ENCODE data around the gene TCOF1.
A peak's percentile ranks its signal among the peaks of the same experiment; 100 is the strongest.
"Not testable (repeated sequence)": the region's sequence is repeated elsewhere in the genome, so short reads cannot be mapped to it uniquely, and the experiment has no call there.

TCOF1 gene

GRCh38 chr5:150412319-150413175 is 55.0 kb downstream of the TCOF1 start, which contains the start of gene CD74:
Gene CD74 (minus strand): TSS chr5:150412910. CDS start chr5:150412749, 161 bp downstream.
- Histone ChIP-seq H3K27me3 (ENCODE audit: control insufficient read depth, insufficient read depth, low read length) (no peaks in the 10 kb centered on the region), H3K9ac (ENCODE audit: low read depth, low read length) (no peak within 1 kb of the TSS), H3K4me1 (ENCODE audit: control insufficient read depth, insufficient read depth, low read length) (peaks cover 19% of the 10 kb centered on the region), H3K9me3 (ENCODE audit: control insufficient read depth, insufficient read depth, low read length) (no peaks in the 10 kb centered on the region), H3K4me3 (ENCODE audit: low read depth, low read length) (peak within 1 kb of the TSS; percentile 61), H3K36me3 (ENCODE audit: control insufficient read depth, insufficient read depth, low read length) (no peaks in the 10 kb centered on the region)

GRCh38 chr5:150413176-150413901 is 55.8 kb downstream of the TCOF1 start:
- Histone ChIP-seq H3K36me3 (ENCODE audit: control insufficient read depth, insufficient read depth, low read length) (no peaks in the 10 kb centered on the region), H3K9ac (ENCODE audit: low read depth, low read length) (no peak overlapping the region)

GRCh38 chr5:150413902-150414790 is 56.6 kb downstream of the TCOF1 start:
- H3K36me3 ChIP-seq (ENCODE audit: control insufficient read depth, insufficient read depth, low read length); H3K27me3 ChIP-seq (ENCODE audit: control insufficient read depth, insufficient read depth, low read length); H3K9ac ChIP-seq (ENCODE audit: low read depth, low read length); H3K4me3 ChIP-seq (ENCODE audit: low read depth, low read length); H3K9me3 ChIP-seq (ENCODE audit: control insufficient read depth, insufficient read depth, low read length): not testable (repeated sequence)
- peaks cover 14% of the 10 kb centered on the region for H3K4me1 ChIP-seq (ENCODE audit: control insufficient read depth, insufficient read depth, low read length)

More at GRCh38 chr5:150413176-150413901, 55.8 kb downstream of the TCOF1 start:
- Histone ChIP-seq H3K9me3 (ENCODE audit: control insufficient read depth, insufficient read depth, low read length) (no peaks in the 10 kb centered on the region), H3K4me1 (ENCODE audit: control insufficient read depth, insufficient read depth, low read length) (peaks cover 15% of the 10 kb centered on the region), H3K4me3 (ENCODE audit: low read depth, low read length) (peak overlapping the region; percentile 61), H3K27me3 (ENCODE audit: control insufficient read depth, insufficient read depth, low read length) (no peaks in the 10 kb centered on the region)

- H3K9ac ChIP-seq (ENCODE audit: low read depth, low read length), result no peak overlapping the region
- no peaks in the 10 kb centered on the region for H3K36me3 ChIP-seq (ENCODE audit: control insufficient read depth, insufficient read depth, low read length)
- no peaks in the 10 kb centered on the region for H3K4me1 ChIP-seq (ENCODE audit: control insufficient read depth, insufficient read depth, low read length)
- no peaks in the 10 kb centered on the region for H3K27me3 ChIP-seq (ENCODE audit: control insufficient read depth, insufficient read depth, low read length)
- no peaks in the 10 kb centered on the region for H3K9me3 ChIP-seq (ENCODE audit: control insufficient read depth, insufficient read depth, low read length)
- no peak overlapping the region for H3K4me3 ChIP-seq (ENCODE audit: low read depth, low read length)
Observed at GRCh38 chr5:150419630-150420270, 62.3 kb downstream of the TCOF1 start.

- H3K9ac ChIP-seq (ENCODE audit: low read depth, low read length), result no peak overlapping the region
- no peaks in the 10 kb centered on the region for H3K36me3 ChIP-seq (ENCODE audit: control insufficient read depth, insufficient read depth, low read length)
- H3K4me1 ChIP-seq (ENCODE audit: control insufficient read depth, insufficient read depth, low read length), result no peaks in the 10 kb centered on the region
- H3K9me3 ChIP-seq (ENCODE audit: control insufficient read depth, insufficient read depth, low read length), result no peaks in the 10 kb centered on the region
- H3K27me3 ChIP-seq (ENCODE audit: control insufficient read depth, insufficient read depth, low read length), result no peaks in the 10 kb centered on the region
- no peak overlapping the region for H3K4me3 ChIP-seq (ENCODE audit: low read depth, low read length)
Observed at GRCh38 chr5:150422075-150422474, 64.6 kb downstream of the TCOF1 start.

- Histone ChIP-seq H3K9ac (ENCODE audit: low read depth, low read length) (no peak overlapping the region), H3K4me3 (ENCODE audit: low read depth, low read length) (no peak overlapping the region), H3K4me1 (ENCODE audit: control insufficient read depth, insufficient read depth, low read length) (no peaks in the 10 kb centered on the region), H3K27me3 (ENCODE audit: control insufficient read depth, insufficient read depth, low read length) (no peaks in the 10 kb centered on the region), H3K9me3 (ENCODE audit: control insufficient read depth, insufficient read depth, low read length) (no peaks in the 10 kb centered on the region), H3K36me3 (ENCODE audit: control insufficient read depth, insufficient read depth, low read length) (no peaks in the 10 kb centered on the region)
Observed at GRCh38 chr5:150422758-150423157, 65.3 kb downstream of the TCOF1 start.

GRCh38 chr5:150426165-150426564 is 68.7 kb downstream of the TCOF1 start:
- not testable (repeated sequence) for H3K27me3 ChIP-seq (ENCODE audit: control insufficient read depth, insufficient read depth, low read length); H3K4me1 ChIP-seq (ENCODE audit: control insufficient read depth, insufficient read depth, low read length); H3K36me3 ChIP-seq (ENCODE audit: control insufficient read depth, insufficient read depth, low read length); H3K4me3 ChIP-seq (ENCODE audit: low read depth, low read length); H3K9ac ChIP-seq (ENCODE audit: low read depth, low read length); H3K9me3 ChIP-seq (ENCODE audit: control insufficient read depth, insufficient read depth, low read length)

- no peak overlapping the region for H3K4me3 ChIP-seq (ENCODE audit: low read depth, low read length)
Observed at GRCh38 chr5:150428106-150428876, 70.8 kb downstream of the TCOF1 start.

GRCh38 chr5:150428978-150429377 is 71.5 kb downstream of the TCOF1 start:
- Histone ChIP-seq H3K9me3 (ENCODE audit: control insufficient read depth, insufficient read depth, low read length) (no peaks in the 10 kb centered on the region), H3K4me3 (ENCODE audit: low read depth, low read length) (no peak overlapping the region), H3K9ac (ENCODE audit: low read depth, low read length) (no peak overlapping the region), H3K27me3 (ENCODE audit: control insufficient read depth, insufficient read depth, low read length) (no peaks in the 10 kb centered on the region), H3K4me1 (ENCODE audit: control insufficient read depth, insufficient read depth, low read length) (no peaks in the 10 kb centered on the region), H3K36me3 (ENCODE audit: control insufficient read depth, insufficient read depth, low read length) (no peaks in the 10 kb centered on the region)

More at GRCh38 chr5:150428106-150428876, 70.8 kb downstream of the TCOF1 start:
- Histone ChIP-seq H3K27me3 (ENCODE audit: control insufficient read depth, insufficient read depth, low read length) (no peaks in the 10 kb centered on the region), H3K36me3 (ENCODE audit: control insufficient read depth, insufficient read depth, low read length) (no peaks in the 10 kb centered on the region), H3K9me3 (ENCODE audit: control insufficient read depth, insufficient read depth, low read length) (no peaks in the 10 kb centered on the region), H3K9ac (ENCODE audit: low read depth, low read length) (peak overlapping the region; percentile 12), H3K4me1 (ENCODE audit: control insufficient read depth, insufficient read depth, low read length) (no peaks in the 10 kb centered on the region)

GRCh38 chr5:150429410-150429873 is 71.9 kb downstream of the TCOF1 start:
- Histone ChIP-seq H3K4me1 (ENCODE audit: control insufficient read depth, insufficient read depth, low read length) (no peaks in the 10 kb centered on the region), H3K9ac (ENCODE audit: low read depth, low read length) (no peak overlapping the region), H3K36me3 (ENCODE audit: control insufficient read depth, insufficient read depth, low read length) (no peaks in the 10 kb centered on the region), H3K4me3 (ENCODE audit: low read depth, low read length) (no peak overlapping the region), H3K27me3 (ENCODE audit: control insufficient read depth, insufficient read depth, low read length) (no peaks in the 10 kb centered on the region), H3K9me3 (ENCODE audit: control insufficient read depth, insufficient read depth, low read length) (no peaks in the 10 kb centered on the region)

All from iPS-15b (cell line).